H1 (cell line): Measurements from ENCODE around the gene CHD9. TPM values are rescaled to one million over a fixed set of nuclear protein-coding genes. Genes with fewer than 3 reads are reported as not detected.

ENCODE experiments used
- CTCF ChIA-PET: fragments of 300-600 bp; sonication (Branson Sonifier 250); formaldehyde crosslinking; loops from one replicate; lab custom pipeline; 2021; ENCODE audit not compliant: partially characterized antibody; lab: Charles Lee
- POLR2A ChIA-PET: fragments of 300-600 bp; sonication (Branson Sonifier 250); formaldehyde crosslinking; loops from one replicate; lab custom pipeline; 2021; ENCODE audit warnings: inconsistent platforms; ENCODE audit not compliant: partially characterized antibody; lab: Charles Lee
- DNase-seq, 2 experiments: peaks; one replicate each; pipeline versions ENCODE4 v3.0.0 to v3.0.0-alpha.2; 2010 to 2022; ENCODE audit warnings: low spot score in 2 of 2, low read depth in 1 of 2, mixed read lengths in 1 of 2
- FAIRE-seq: peaks from 2 replicates; lab custom pipeline; 2011; peaks lifted over from hg19 to GRCh38; lab: Jason Lieb, UNC
- H2AFZ ChIP-seq: 2 replicates; pipeline ENCODE4 v1.8.1; 2012; ENCODE audit warnings: low read length, inconsistent platforms
- H2AK5ac ChIP-seq: 2 replicates; pipeline ENCODE4 v1.6.1; 2013; ENCODE audit warnings: low read depth, low read length
- H2BK120ac ChIP-seq: replicated peaks from 2 replicates; pipeline ENCODE3; 2013; ENCODE audit warnings: low read depth, low read length, inconsistent platforms
- H2BK12ac ChIP-seq: 2 replicates; pipeline ENCODE4 v1.6.1; 2013; ENCODE audit warnings: low read depth, low read length
- H2BK15ac ChIP-seq: 2 replicates; pipeline ENCODE4 v1.6.1; 2013; ENCODE audit warnings: low read length
- H2BK20ac ChIP-seq: 2 replicates; pipeline ENCODE4 v1.6.1; 2013; ENCODE audit warnings: low read length
- H2BK5ac ChIP-seq: 2 replicates; pipeline ENCODE4 v1.6.1; 2013; ENCODE audit warnings: low read depth, low read length
- H3K14ac ChIP-seq: 2 replicates; pipeline ENCODE4 v1.6.1; 2013; ENCODE audit warnings: inconsistent platforms; ENCODE audit not compliant: insufficient read length
- H3K18ac ChIP-seq: 2 replicates; pipeline ENCODE4 v1.6.1; 2013; ENCODE audit warnings: low read length; ENCODE audit errors: extremely low read depth
- H3K23ac ChIP-seq: 2 replicates; pipeline ENCODE4 v1.6.1; 2013; ENCODE audit warnings: inconsistent platforms; ENCODE audit not compliant: insufficient read length
- H3K23me2 ChIP-seq: 2 replicates; pipeline ENCODE4 v1.6.1; 2013; ENCODE audit warnings: low read depth, low read length
- H3K27ac ChIP-seq: 2 replicates; pipeline ENCODE4 v1.6.1; 2011; ENCODE audit warnings: low read depth, low read length, inconsistent platforms
- H3K27me3 ChIP-seq, 4 experiments: replicated peaks in 1 of 4; 1 replicate in 1 of 4; 2 replicates in 3 of 4; pipeline versions ENCODE4 v1.6.1 to v1.8.1; 2011 to 2013; ENCODE audit warnings: low read length in 3 of 4, mild to moderate bottlenecking in 3 of 4, inconsistent platforms in 2 of 4, mixed read lengths in 2 of 4, moderate library complexity in 1 of 4; ENCODE audit not compliant: control insufficient read depth in 3 of 4, insufficient read depth in 3 of 4; ENCODE audit errors: extremely low read depth in 1 of 4
- H3K36me3 ChIP-seq, 4 experiments: 2 replicates each; pipeline versions ENCODE4 v1.6.1 to v1.8.1; 2011 to 2013; ENCODE audit warnings: mild to moderate bottlenecking in 4 of 4, low read length in 3 of 4, moderate library complexity in 2 of 4, control low read depth in 1 of 4, inconsistent platforms in 1 of 4; ENCODE audit not compliant: insufficient read depth in 4 of 4, control insufficient read depth in 2 of 4
- H3K4ac ChIP-seq: replicated peaks from 2 replicates; pipeline ENCODE3; 2013; ENCODE audit warnings: low read length, low read depth, mixed read lengths, inconsistent platforms; ENCODE audit not compliant: insufficient read length
- H3K4me1 ChIP-seq, 4 experiments: replicated peaks in 1 of 4; 1 replicate in 1 of 4; 2 replicates in 3 of 4; pipeline versions ENCODE4 v1.6.1 to v1.8.1; 2011 to 2013; ENCODE audit warnings: low read length in 3 of 4, inconsistent platforms in 2 of 4, mixed read lengths in 1 of 4; ENCODE audit not compliant: insufficient read depth in 4 of 4, control insufficient read depth in 3 of 4
- H3K4me2 ChIP-seq, 2 experiments: 2 replicates each; pipeline versions ENCODE4 v1.6.1 to v1.8.1; 2011 to 2013; ENCODE audit warnings: low read depth in 2 of 2, low read length in 2 of 2, control low read depth in 1 of 2, inconsistent platforms in 1 of 2, mild to moderate bottlenecking in 1 of 2; ENCODE audit not compliant: insufficient read depth in 1 of 2
- H3K4me3 ChIP-seq, 4 experiments: fragments of 200-600, 300-600 bp in 1 of 4; sonication (generic), shearing (Covaris generic), sonication (Bioruptor Twin) in 1 of 4; 2 replicates each; pipeline versions ENCODE4 v1.5.1 to v1.8.1; 2011 to 2016; ENCODE audit warnings: low read length in 4 of 4, low read depth in 3 of 4, control low read depth in 2 of 4, inconsistent platforms in 2 of 4, mild to moderate bottlenecking in 2 of 4, mixed read lengths in 1 of 4, moderate library complexity in 1 of 4; ENCODE audit not compliant: insufficient read depth in 2 of 4; ENCODE audit errors: extremely low read depth in 1 of 4
- H3K56ac ChIP-seq: replicated peaks from 2 replicates; pipeline ENCODE3; 2013; ENCODE audit warnings: low read depth, mild to moderate bottlenecking, mixed read lengths, low read length, inconsistent platforms; ENCODE audit not compliant: insufficient read length
- H3K79me1 ChIP-seq: 2 replicates; pipeline ENCODE4 v1.6.1; 2013; ENCODE audit warnings: low read depth, low read length, control low read depth
- H3K79me2 ChIP-seq, 2 experiments: 2 replicates each; pipeline versions ENCODE4 v1.6.1 to v1.8.1; 2012 to 2013; ENCODE audit warnings: low read length in 2 of 2, mild to moderate bottlenecking in 2 of 2, inconsistent platforms in 1 of 2; ENCODE audit not compliant: insufficient read depth in 2 of 2, control insufficient read depth in 1 of 2
- H3K9ac ChIP-seq, 4 experiments: replicated peaks in 1 of 4; 1 replicate in 1 of 4; 2 replicates in 3 of 4; pipeline versions ENCODE4 v1.6.1 to v1.8.1; 2011 to 2013; ENCODE audit warnings: low read depth in 3 of 4, low read length in 3 of 4, control low read depth in 2 of 4, mild to moderate bottlenecking in 2 of 4, moderate library complexity in 2 of 4, inconsistent platforms in 1 of 4; ENCODE audit errors: extremely low read depth in 1 of 4
- H3K9me3 ChIP-seq, 2 experiments: 2 replicates each; pipeline versions ENCODE4 v1.6.1 to v1.8.1; 2012 to 2013; ENCODE audit warnings: mild to moderate bottlenecking in 2 of 2, moderate library complexity in 2 of 2, control low read depth in 1 of 2, inconsistent platforms in 1 of 2, low read depth in 1 of 2, low read length in 1 of 2, mixed read lengths in 1 of 2; ENCODE audit not compliant: insufficient read depth in 2 of 2
- H4K20me1 ChIP-seq, 2 experiments: replicated peaks in 1 of 2; 2 replicates each; pipeline versions ENCODE3 to v1.8.1; 2011 to 2013; ENCODE audit warnings: inconsistent platforms in 2 of 2, low read length in 2 of 2, mild to moderate bottlenecking in 1 of 2; ENCODE audit not compliant: insufficient read depth in 2 of 2, control insufficient read depth in 1 of 2
- H4K5ac ChIP-seq: 2 replicates; pipeline ENCODE4 v1.6.1; 2013; ENCODE audit warnings: low read length, low read depth, mixed read lengths, inconsistent platforms; ENCODE audit not compliant: insufficient read length
- H4K8ac ChIP-seq: 2 replicates; pipeline ENCODE4 v1.8.0; 2013; ENCODE audit warnings: mild to moderate bottlenecking, moderate library complexity, low read length, inconsistent platforms; ENCODE audit not compliant: insufficient read depth; ENCODE audit errors: extremely low read depth
- H4K91ac ChIP-seq: replicated peaks from 2 replicates; pipeline ENCODE3; 2013; ENCODE audit warnings: low read length, mixed read lengths, inconsistent platforms; ENCODE audit not compliant: insufficient read length
- ASH2L ChIP-seq: fragments of 200-600, 300-600 bp; sonication (generic); IDR thresholded peaks from one replicate; pipeline ENCODE4 v1.7.1; 2017; ENCODE audit warnings: low read length
- BACH1 ChIP-seq: IDR thresholded peaks from 2 replicates; pipeline ENCODE4 v1.6.1; 2012; ENCODE audit warnings: low read length, improper control_type of control experiment
- CTBP2 ChIP-seq: IDR thresholded peaks from 2 replicates; pipeline ENCODE4 v1.7.0; 2011; ENCODE audit warnings: borderline replicate concordance, mild to moderate bottlenecking, moderate library complexity, mixed read lengths, low read length; ENCODE audit not compliant: insufficient read depth, insufficient read length
- GTF2F1 ChIP-seq: IDR thresholded peaks from 2 replicates; pipeline ENCODE4 v1.6.1; 2012; ENCODE audit warnings: low read depth, low read length, improper control_type of control experiment, borderline replicate concordance
- JUN ChIP-seq: IDR thresholded peaks from 2 replicates; pipeline ENCODE4 v1.6.1; 2011; ENCODE audit warnings: low read depth, mild to moderate bottlenecking, improper control_type of control experiment, low read length
- POLR2AphosphoS5 ChIP-seq: IDR thresholded peaks from 2 replicates; pipeline ENCODE4 v1.6.1; 2011; ENCODE audit warnings: low read depth, low read length
- RBBP5 ChIP-seq: IDR thresholded peaks from 2 replicates; pipeline ENCODE4 v1.7.1; 2012; ENCODE audit warnings: low read depth, mild to moderate bottlenecking, inconsistent platforms, low read length, moderate library complexity, borderline replicate concordance
- SIX5 ChIP-seq: IDR thresholded peaks from 2 replicates; pipeline ENCODE4 v1.6.1; 2011; ENCODE audit warnings: mild to moderate bottlenecking, low read depth, low read length
- TAF1 ChIP-seq: IDR thresholded peaks from 2 replicates; pipeline ENCODE4 v1.6.1; 2011; ENCODE audit warnings: mild to moderate bottlenecking, low read depth, low read length
- TAF7 ChIP-seq: optimal IDR thresholded peaks from 2 replicates; pipeline ENCODE3; 2011; ENCODE audit warnings: low read depth, mild to moderate bottlenecking, inconsistent platforms, low read length, moderate library complexity, borderline replicate concordance
- ZNF274 ChIP-seq: IDR thresholded peaks from 2 replicates; pipeline ENCODE4 v1.7.0; 2012; ENCODE audit warnings: low read length, borderline replicate concordance; ENCODE audit errors: extremely low read depth
- WGBS, 2 experiments: shearing (Covaris generic) in 1 of 2; methylation state at CpG; one replicate each; pipeline versions ENCODE4 v1.1.6 to v1.1.7; 2013 to 2015; ENCODE audit warnings: low lambda C conversion rate in 2 of 2, mixed read lengths in 2 of 2, inconsistent platforms in 1 of 2, low coverage in 1 of 2, missing lambda C conversion rate in 1 of 2; ENCODE audit not compliant: insufficient replicate concordance in 2 of 2, insufficient coverage in 1 of 2, insufficient read length in 1 of 2; ENCODE audit errors: extremely low coverage in 1 of 2, missing lambda C conversion rate in 1 of 2; 5-methylcytosine and 5-hydroxymethylcytosine counted together
- polyA plus RNA-seq, 7 experiments: library from polyadenylated mRNA; depleted of rRNA in 3 of 7; stranded (reverse) in 5 of 7; unstranded in 2 of 7; fragments of >200 nt in 5 of 7; fragments of 200-250 nt in 2 of 7; gene quantifications; 1 replicate in 5 of 7; 2 replicates in 1 of 7; 4 replicates in 1 of 7; pipeline versions ENCODE4 v1.2.1 to v1.2.3, GENCODE V29; 2011 to 2013; ENCODE audit warnings: missing spikeins in 2 of 7, mixed read lengths in 2 of 7
- total RNA-seq: library from RNA; stranded (reverse); fragmentation: NEBNext Ultra II Directional; extraction: Animal tissue kit (Norgen Biotek cat#: 25700); gene quantifications from 2 replicates; pipeline ENCODE4 v1.2.1, GENCODE V29; 2021

Gene CHD9
- total and polyA plus RNA-seq, 2 of the 8 experiments (the other 6 are each of a cell fraction or from before 2014, with no cell fraction given): 9.9 to 32.4 TPM

DNA sequence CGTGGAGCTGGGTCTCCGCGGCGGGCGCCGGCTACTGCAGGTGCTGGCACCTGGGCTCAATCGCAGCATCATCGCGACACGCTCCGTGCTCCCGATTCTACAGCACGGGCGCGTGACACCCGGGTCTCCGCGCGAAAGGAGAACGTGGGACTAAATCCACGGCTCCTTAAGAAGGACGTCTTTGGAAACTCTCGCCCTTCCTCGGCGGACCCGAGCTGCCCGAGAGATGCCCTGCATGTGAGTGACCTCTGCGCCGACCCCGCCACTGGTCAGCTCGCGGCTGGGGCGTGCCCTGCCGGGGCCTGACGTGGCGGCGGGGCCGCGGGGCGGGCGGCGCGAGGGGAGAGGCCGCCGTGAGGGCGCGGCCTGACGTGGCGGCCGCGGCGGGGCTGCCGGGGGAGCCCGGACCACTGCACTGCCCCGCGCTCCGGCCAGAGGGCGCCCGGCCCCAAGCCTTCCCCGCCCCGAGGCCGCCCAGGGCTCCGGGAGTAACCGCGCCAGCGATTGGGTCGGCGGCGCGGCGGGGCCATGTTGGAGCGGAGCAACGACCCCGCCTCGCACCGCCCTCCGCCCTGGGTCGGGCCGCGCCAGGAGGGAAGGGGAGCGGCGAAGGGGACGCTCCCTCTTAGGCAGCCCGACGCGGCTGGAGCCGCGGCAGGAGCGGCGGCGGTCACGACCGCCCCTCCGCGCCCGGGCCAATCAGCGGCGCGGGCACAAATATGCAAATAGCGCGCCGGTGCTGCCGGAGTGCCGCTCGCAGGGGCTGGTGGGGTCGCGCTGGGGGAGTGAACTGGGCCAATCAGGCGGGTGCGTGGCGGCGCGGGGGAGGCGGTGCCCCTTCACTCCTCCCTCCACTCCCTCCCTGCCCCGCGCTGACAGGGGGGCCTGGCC lies 75.6 kb downstream of the CHD9 start:
- peak overlapping the region; percentile 51 for H4K5ac ChIP-seq
- peak overlapping the region; percentile 68 to 89 (median 76) for H3K4me3 ChIP-seq
- H4K91ac ChIP-seq: no peak overlapping the region
- no peak overlapping the region for H3K56ac ChIP-seq
- H2BK20ac ChIP-seq: no peak overlapping the region
- H3K27me3 ChIP-seq: no peaks in the 10 kb centered on the region
- FAIRE-seq (no peak), DNase-seq (peak; percentile 77 to 93)
- peaks cover 10% of the 10 kb centered on the region for H3K23me2 ChIP-seq
- no peak overlapping the region for H3K14ac ChIP-seq
- H2BK5ac ChIP-seq: no peak overlapping the region
- peak overlapping the region; percentile 65 to 86 (median 80) for H3K9ac ChIP-seq
- H3K18ac ChIP-seq: peak overlapping the region; percentile 78; the same call in 1 of the 2 replicates
- peak overlapping the region; percentile 93 for H3K27ac ChIP-seq
- peaks cover 0 to 8% of the 10 kb centered on the region in 2 experiments; a peak in 1 of 4 replicates for H3K79me2 ChIP-seq
- H4K20me1 ChIP-seq: peaks cover 0 to 6% of the 10 kb centered on the region in 2 experiments
- peak overlapping the region; percentile 74; the same call in 1 of the 2 replicates for H2AFZ ChIP-seq
- peaks cover 2 to 6% (median 4%) of the 10 kb centered on the region in 4 experiments; a peak in 2 of 7 replicates for H3K4me1 ChIP-seq
- no peak overlapping the region for H3K23ac ChIP-seq
- H3K36me3 ChIP-seq: no peaks in the 10 kb centered on the region
- no peak overlapping the region for H2BK15ac ChIP-seq
- no peak overlapping the region for H2AK5ac ChIP-seq
- H2BK12ac ChIP-seq: 0 out of 2 replicates have a peak overlapping the region, but pooled peaks have one; percentile 39
- CTCF ChIA-PET: interaction anchor here (0.7 to 2.3 kb wide), 14 partner anchors 20 to 76 kb away, joined by 3 to 18 read pairs (median 4); partner anchors contain the start of gene CHD9
- WGBS, 2 experiments: 1% methylated on average over 42 of the region's 115 CpGs; no CpG with 5 or more reads in 1 of the 2 experiments
- no peak overlapping the region for H3K4ac ChIP-seq
- POLR2A ChIA-PET: interaction anchor here (0.9 to 1.9 kb wide), 5 partner anchors 31 to 86 kb away, joined by 3 to 8 read pairs (median 4); partner anchors contain the start of gene CHD9
- no peaks in the 10 kb centered on the region; the same call in 1 of the 2 replicates for H3K79me1 ChIP-seq
- peak overlapping the region; percentile 94 to 95 for H3K4me2 ChIP-seq
- H4K8ac ChIP-seq: peak overlapping the region; percentile 96
- no peak overlapping the region for H2BK120ac ChIP-seq
- H3K9me3 ChIP-seq: no peaks in the 10 kb centered on the region
- TF ChIP-seq RBBP5 (no peak; the same call in 1 of the 2 replicates), SIX5 (no peak), ASH2L (peak; percentile 84), ZNF274 (no peak), GTF2F1 (no peak), BACH1 (peak; percentile 82), TAF7 (peak; percentile 48), POLR2AphosphoS5 (peak; percentile 47; the same call in 1 of the 2 replicates), CTBP2 (no peak), JUN (no peak), TAF1 (peak; percentile 60)
